Measurements from ENCODE around the gene FREM3. TPM values are rescaled to one million over a fixed set of nuclear protein-coding genes. Genes with fewer than 3 reads are reported as not detected.

Gene FREM3
- total RNA-seq, 1 donor from 2014 or later: 0.78 TPM

DNA sequence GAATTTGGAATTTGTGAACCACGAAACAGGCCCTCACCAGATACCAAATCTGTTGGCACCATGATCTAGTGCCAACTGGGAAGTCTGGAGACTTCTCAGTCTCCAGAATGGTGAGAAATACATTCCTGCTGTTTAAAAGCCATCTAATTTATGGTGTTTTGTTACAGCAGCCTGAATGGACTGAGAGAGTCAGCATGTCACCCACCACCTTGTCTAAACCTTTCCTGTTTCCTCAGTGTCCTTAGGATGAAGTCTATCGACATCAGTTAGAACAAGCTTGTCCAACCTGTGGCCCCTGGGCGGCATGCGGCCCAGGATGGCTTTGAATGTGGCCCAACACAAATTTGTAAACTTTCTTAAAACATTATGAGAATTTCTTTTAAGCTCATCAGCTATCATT lies 42.1 kb downstream of the FREM3 start:
- Histone ChIP-seq H3K36me3 (no peaks in the 10 kb centered on the region), H3K9me3 (no peaks in the 10 kb centered on the region), H3K4me1 (no peaks in the 10 kb centered on the region), H3K27me3 (no peaks in the 10 kb centered on the region), H3K4me3 (no peak overlapping the region), H3K27ac (no peak overlapping the region)
- TF ChIP-seq, protein P1, sequence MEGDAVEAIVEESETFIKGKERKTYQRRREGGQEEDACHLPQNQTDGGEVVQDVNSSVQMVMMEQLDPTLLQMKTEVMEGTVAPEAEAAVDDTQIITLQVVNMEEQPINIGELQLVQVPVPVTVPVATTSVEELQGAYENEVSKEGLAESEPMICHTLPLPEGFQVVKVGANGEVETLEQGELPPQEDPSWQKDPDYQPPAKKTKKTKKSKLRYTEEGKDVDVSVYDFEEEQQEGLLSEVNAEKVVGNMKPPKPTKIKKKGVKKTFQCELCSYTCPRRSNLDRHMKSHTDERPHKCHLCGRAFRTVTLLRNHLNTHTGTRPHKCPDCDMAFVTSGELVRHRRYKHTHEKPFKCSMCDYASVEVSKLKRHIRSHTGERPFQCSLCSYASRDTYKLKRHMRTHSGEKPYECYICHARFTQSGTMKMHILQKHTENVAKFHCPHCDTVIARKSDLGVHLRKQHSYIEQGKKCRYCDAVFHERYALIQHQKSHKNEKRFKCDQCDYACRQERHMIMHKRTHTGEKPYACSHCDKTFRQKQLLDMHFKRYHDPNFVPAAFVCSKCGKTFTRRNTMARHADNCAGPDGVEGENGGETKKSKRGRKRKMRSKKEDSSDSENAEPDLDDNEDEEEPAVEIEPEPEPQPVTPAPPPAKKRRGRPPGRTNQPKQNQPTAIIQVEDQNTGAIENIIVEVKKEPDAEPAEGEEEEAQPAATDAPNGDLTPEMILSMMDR (IDR thresholded peaks at IDR 0.05): no peak
- ATAC-seq (no peak), DNase-seq (no peak)
- intact Hi-C loops (cut with DNase I): no loop called here

DNA sequence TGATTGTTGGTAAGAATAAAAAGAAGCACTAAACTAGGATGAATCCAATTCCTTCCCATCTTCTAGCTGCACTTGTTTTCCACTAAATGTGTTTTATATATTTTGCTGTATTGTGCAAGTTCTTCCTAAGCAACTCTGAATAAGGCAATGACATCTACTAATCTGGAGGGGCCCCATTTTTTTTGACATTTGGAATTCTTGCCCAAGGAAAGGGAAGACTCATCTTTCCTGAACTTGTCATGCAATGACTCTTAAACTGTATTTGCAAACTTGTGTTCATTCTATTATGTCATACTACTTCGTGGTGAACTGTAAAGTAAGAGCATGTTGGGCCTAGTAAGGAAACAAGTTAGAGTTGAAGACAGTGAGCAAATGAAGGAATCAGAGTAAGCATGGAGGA lies 45.9 kb downstream of the FREM3 start:
- Histone ChIP-seq H3K27me3 (no peaks in the 10 kb centered on the region), H3K4me1 (no peaks in the 10 kb centered on the region), H3K9me3 (no peaks in the 10 kb centered on the region), H3K27ac (no peak overlapping the region), H3K4me3 (no peak overlapping the region), H3K36me3 (no peaks in the 10 kb centered on the region)
- ATAC-seq: no peak
- no peak for DNase-seq
- TF ChIP-seq, protein P1 (IDR thresholded peaks at IDR 0.05): no peak
- intact Hi-C loops (cut with DNase I): no loop called here

DNA sequence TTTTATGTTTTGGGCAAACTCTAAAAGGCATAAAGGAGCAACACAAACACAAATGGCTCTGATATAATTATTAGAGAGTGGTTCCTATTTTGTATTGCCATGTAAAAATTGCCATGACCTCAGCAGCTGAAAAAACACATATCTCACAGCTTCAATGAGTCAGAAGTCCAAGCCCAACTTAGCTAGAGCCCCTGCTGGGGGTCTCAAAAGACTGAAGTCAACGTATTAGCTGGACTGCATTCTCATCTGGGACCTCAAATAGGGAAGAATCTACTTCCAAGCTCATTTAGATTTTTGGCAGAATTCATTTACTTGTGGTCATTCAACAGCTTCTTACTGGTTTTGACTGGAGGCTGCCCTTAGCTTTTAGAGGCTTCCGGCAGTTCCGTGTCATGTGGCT lies 47.4 kb downstream of the FREM3 start:
- Histone ChIP-seq H3K9me3 (no peaks in the 10 kb centered on the region), H3K4me1 (no peaks in the 10 kb centered on the region), H3K27ac (no peak overlapping the region), H3K36me3 (no peaks in the 10 kb centered on the region), H3K4me3 (no peak overlapping the region), H3K27me3 (no peaks in the 10 kb centered on the region)
- DNase-seq: no peak
- TF ChIP-seq, protein P1 (IDR thresholded peaks at IDR 0.05): no peak
- intact Hi-C loops (cut with DNase I): no loop called here
- ATAC-seq: no peak

DNA sequence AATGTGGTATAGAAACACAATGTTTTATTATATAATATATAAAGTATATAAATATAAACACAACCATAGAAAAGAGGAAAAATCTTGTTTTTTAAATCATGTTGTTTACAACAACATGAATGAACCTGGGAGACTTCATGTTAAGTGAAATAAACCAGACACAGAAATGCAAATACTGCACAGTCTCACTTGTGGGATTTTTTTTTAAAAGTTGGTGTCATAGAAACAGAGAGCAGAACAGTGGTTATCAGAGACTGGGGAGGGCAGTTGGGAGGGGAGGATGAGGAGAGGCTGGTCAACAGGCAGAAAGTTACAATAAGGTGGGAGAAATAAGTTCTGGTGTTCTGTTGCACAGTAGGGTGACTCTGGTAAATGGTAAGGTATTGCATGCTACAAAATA lies 57.1 kb downstream of the FREM3 start:
- ATAC-seq (no peak), DNase-seq (no peak)
- intact Hi-C loops (cut with DNase I): no loop called here
- H3K4me3 ChIP-seq: no peak overlapping the region
- H3K27me3 ChIP-seq: no peaks in the 10 kb centered on the region
- H3K36me3 ChIP-seq: no peaks in the 10 kb centered on the region
- H3K27ac ChIP-seq: no peak overlapping the region
- H3K9me3 ChIP-seq: no peaks in the 10 kb centered on the region
- no peaks in the 10 kb centered on the region for H3K4me1 ChIP-seq
- TF ChIP-seq, protein P1 (IDR thresholded peaks at IDR 0.05): no peak

DNA sequence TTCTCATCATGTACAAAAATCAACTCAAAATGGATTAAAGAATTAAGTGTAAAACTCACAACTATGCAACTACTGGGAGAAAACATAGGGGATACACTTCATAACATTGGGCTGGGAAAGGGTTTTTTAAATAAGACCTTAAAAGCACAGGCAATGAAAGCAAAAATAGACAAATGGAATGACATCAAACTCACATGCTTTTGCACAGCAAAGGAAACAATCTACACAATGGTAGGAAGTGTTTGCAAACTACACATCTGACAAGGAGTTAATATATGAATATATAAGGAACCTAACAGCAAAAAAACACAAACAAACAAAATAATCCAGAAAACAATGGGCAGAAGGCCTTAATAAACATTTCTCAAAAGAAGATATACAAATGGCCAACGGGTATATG lies 57.9 kb downstream of the FREM3 start:
- H3K9me3 ChIP-seq: no peaks in the 10 kb centered on the region
- H3K27ac ChIP-seq: no peak overlapping the region
- no peaks in the 10 kb centered on the region for H3K36me3 ChIP-seq
- H3K4me1 ChIP-seq: no peaks in the 10 kb centered on the region
- H3K27me3 ChIP-seq: no peaks in the 10 kb centered on the region
- H3K4me3 ChIP-seq: no peak overlapping the region
- no peak for DNase-seq
- TF ChIP-seq, protein P1 (IDR thresholded peaks at IDR 0.05): no peak
- no peak for ATAC-seq
- intact Hi-C loops (cut with DNase I): no loop called here

DNA sequence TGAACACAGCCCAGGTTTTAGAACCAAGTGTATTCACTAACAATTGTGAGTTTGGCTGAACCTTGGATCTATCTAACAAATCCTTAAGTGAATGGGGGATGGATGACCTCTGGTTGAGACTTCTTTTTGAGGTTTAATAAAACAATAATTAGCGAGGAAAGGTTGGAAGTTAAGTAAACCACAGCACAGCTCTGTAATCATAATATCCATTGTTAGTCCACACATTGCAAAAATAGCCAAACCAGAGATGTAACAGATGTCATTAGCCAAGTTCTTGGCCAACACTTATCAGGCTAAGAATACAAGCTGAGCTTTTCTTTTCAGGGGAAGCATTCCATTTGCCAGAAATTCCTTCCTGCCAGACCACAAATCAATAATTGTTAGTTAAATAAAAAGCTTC lies 59.1 kb downstream of the FREM3 start:
- no peak for ATAC-seq
- no peaks in the 10 kb centered on the region for H3K27me3 ChIP-seq
- DNase-seq: no peak
- TF ChIP-seq, protein P1 (IDR thresholded peaks at IDR 0.05): no peak
- H3K9me3 ChIP-seq: no peaks in the 10 kb centered on the region
- H3K4me3 ChIP-seq: no peak overlapping the region
- intact Hi-C loops (cut with DNase I): no loop called here
- H3K27ac ChIP-seq: no peak overlapping the region
- no peaks in the 10 kb centered on the region for H3K4me1 ChIP-seq
- H3K36me3 ChIP-seq: no peaks in the 10 kb centered on the region

Measured in upper lobe of right lung (tissue), 1 donor.